ENCODE results near the gene AVPI1.
A peak's percentile ranks its signal among the peaks of the same experiment; 100 is the strongest.

DNA sequence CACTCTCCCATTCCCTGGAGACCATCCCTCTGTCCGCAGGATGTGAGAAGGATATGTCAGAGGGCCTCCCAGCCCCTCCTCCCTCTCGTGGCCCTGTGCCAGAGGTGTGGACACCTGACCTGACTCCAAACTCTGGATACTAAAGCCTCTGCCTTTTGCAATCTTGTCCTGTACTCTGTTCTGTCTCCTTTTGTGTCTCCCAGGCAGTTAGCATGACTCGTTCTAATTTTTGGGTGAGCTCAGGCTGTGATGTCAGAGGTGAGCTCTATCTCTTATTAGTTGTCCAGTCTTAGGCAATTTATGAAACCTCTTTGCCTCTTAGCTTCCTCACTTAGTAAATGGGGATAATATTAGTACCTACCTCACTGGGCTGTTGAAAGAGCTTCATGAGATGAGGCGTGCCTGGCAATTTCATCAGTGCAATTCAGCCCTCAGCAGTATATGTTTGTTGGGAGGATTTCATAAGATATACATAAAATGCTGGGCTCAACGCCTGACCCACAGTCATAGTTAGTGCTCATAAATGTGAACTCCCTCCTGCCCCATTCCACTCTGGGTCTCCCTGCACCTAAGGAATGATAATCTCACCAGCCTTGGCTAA lies 37.4 kb upstream of the AVPI1 start:
- TF ChIP-seq, protein P1, sequence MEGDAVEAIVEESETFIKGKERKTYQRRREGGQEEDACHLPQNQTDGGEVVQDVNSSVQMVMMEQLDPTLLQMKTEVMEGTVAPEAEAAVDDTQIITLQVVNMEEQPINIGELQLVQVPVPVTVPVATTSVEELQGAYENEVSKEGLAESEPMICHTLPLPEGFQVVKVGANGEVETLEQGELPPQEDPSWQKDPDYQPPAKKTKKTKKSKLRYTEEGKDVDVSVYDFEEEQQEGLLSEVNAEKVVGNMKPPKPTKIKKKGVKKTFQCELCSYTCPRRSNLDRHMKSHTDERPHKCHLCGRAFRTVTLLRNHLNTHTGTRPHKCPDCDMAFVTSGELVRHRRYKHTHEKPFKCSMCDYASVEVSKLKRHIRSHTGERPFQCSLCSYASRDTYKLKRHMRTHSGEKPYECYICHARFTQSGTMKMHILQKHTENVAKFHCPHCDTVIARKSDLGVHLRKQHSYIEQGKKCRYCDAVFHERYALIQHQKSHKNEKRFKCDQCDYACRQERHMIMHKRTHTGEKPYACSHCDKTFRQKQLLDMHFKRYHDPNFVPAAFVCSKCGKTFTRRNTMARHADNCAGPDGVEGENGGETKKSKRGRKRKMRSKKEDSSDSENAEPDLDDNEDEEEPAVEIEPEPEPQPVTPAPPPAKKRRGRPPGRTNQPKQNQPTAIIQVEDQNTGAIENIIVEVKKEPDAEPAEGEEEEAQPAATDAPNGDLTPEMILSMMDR (IDR thresholded peaks at IDR 0.05) = no peak
- TF ChIP-seq EP300 (IDR thresholded peaks at IDR 0.05) = no peak
- TF ChIP-seq POLR2A (IDR thresholded peaks at IDR 0.05) = no peak
- TF ChIP-seq POLR2AphosphoS5 (IDR thresholded peaks at IDR 0.05) = peak; percentile 7

All from gastroesophageal sphincter (tissue), 3 donors.